Hepatic stellate cell (primary cell): ENCODE results near the gene OPRD1.
A peak's percentile ranks its signal among the peaks of the same experiment; 100 is the strongest.

Experiments used
- DNase-seq: peaks from one replicate; pipeline ENCODE4 v3.0.0; 2011; ENCODE audit warnings: low spot score

The OPRD1 gene

GRCh38 chr1:28910379-28911115 lies 98.6 kb downstream of the OPRD1 start:
- DNase-seq = no peak

- DNase-seq = no peak
Measured at GRCh38 chr1:28913786-28914227, 101.8 kb downstream of the OPRD1 start.

GRCh38 chr1:28914228-28915030 lies 102.5 kb downstream of the OPRD1 start, which contains the start of gene EPB41:
Gene EPB41, plus strand, starts transcription at chr1:28914569. Its CDS starts 72,869 bp downstream, at chr1:28987438.
- peak; percentile 94 for DNase-seq

GRCh38 chr1:28915031-28915895 lies 103.3 kb downstream of the OPRD1 start:
- DNase-seq = peak; percentile 24

- DNase-seq = no peak
Measured at GRCh38 chr1:28917757-28918118, 105.8 kb downstream of the OPRD1 start.
